ENCODE measurements around the gene RBAK. TPM values are rescaled to one million over a fixed set of nuclear protein-coding genes. Genes with fewer than 3 reads are reported as not detected.

Gene RBAK
- total RNA-seq, 1 donor from 2014 or later: 7.0 TPM

- Histone ChIP-seq H3K4me3 (ENCODE audit: low read depth, low read length) (no peak overlapping the region), H3K27me3 (ENCODE audit: control insufficient read depth, insufficient read depth, low read length) (no peaks in the 10 kb centered on the region), H3K36me3 (ENCODE audit: control insufficient read depth, insufficient read depth, low read length) (no peaks in the 10 kb centered on the region)
- no peak for TF ChIP-seq CTCF (IDR thresholded peaks at IDR 0.05; ENCODE audit: insufficient read depth, low read length, poor library complexity, severe bottlenecking)
- DNase-seq (ENCODE audit: low read depth): no peak
Observed at GRCh38 chr7:5093948-5094347, 48.3 kb downstream of the RBAK start.

GRCh38 chr7:5094641-5095040 is 49.0 kb downstream of the RBAK start:
- no peak for DNase-seq (ENCODE audit: low read depth)
- H3K36me3 ChIP-seq (ENCODE audit: control insufficient read depth, insufficient read depth, low read length): no peaks in the 10 kb centered on the region
- no peak for TF ChIP-seq CTCF (IDR thresholded peaks at IDR 0.05; ENCODE audit: insufficient read depth, low read length, poor library complexity, severe bottlenecking)
- H3K4me3 ChIP-seq (ENCODE audit: low read depth, low read length): no peak overlapping the region
- no peaks in the 10 kb centered on the region for H3K27me3 ChIP-seq (ENCODE audit: control insufficient read depth, insufficient read depth, low read length)

GRCh38 chr7:5116359-5116758 is 70.7 kb downstream of the RBAK start:
- Histone ChIP-seq H3K27me3 (ENCODE audit: control insufficient read depth, insufficient read depth, low read length) (no peaks in the 10 kb centered on the region), H3K36me3 (ENCODE audit: control insufficient read depth, insufficient read depth, low read length) (no peaks in the 10 kb centered on the region), H3K4me3 (ENCODE audit: low read depth, low read length) (no peak overlapping the region)
- DNase-seq (ENCODE audit: low read depth): no peak
- TF ChIP-seq CTCF (IDR thresholded peaks at IDR 0.05; ENCODE audit: insufficient read depth, low read length, poor library complexity, severe bottlenecking): no peak

- no peak for TF ChIP-seq CTCF (IDR thresholded peaks at IDR 0.05; ENCODE audit: insufficient read depth, low read length, poor library complexity, severe bottlenecking)
- H3K4me3 ChIP-seq (ENCODE audit: low read depth, low read length): no peak overlapping the region
- no peak for DNase-seq (ENCODE audit: low read depth)
- H3K27me3 ChIP-seq (ENCODE audit: control insufficient read depth, insufficient read depth, low read length): no peaks in the 10 kb centered on the region
- H3K36me3 ChIP-seq (ENCODE audit: control insufficient read depth, insufficient read depth, low read length): no peaks in the 10 kb centered on the region
Observed at GRCh38 chr7:5117095-5117970, 71.7 kb downstream of the RBAK start.

Other genes with a start within 250 kb of the RBAK start
- 0.13 and 0.14 TPM in 2 replicates for gene PAPOLB, start 183.8 kb upstream of the RBAK start, total RNA-seq
- gene RADIL, start 162.1 kb upstream of the RBAK start, total RNA-seq: 2.3 and 3.5 TPM in 2 replicates
- not detected in 2 replicates for gene MMD2, start 86.7 kb upstream of the RBAK start, total RNA-seq
- 66.5 and 71.5 TPM in 2 replicates for gene WIPI2, start 144.4 kb downstream of the RBAK start, total RNA-seq
- 6.1 and 6.5 TPM in 2 replicates for gene SLC29A4, start 237.1 kb downstream of the RBAK start, total RNA-seq